Activated CD8-positive, alpha-beta memory T cell treated with anti-CD3 and anti-CD28 coated beads, Interleukin-2, amount 10 ng/mL, durations not matched to agents 7 days and 5 days (primary cell): ENCODE data around the gene KCNN3. TPM values are rescaled to one million over a fixed set of nuclear protein-coding genes. Genes with fewer than 3 reads are reported as not detected.

ENCODE experiments used
- ATAC-seq: fragments of 150-1000 bp; cut with Tn5 transposase; one replicate; pipeline ENCODE4 v1.10.0; 2021; ENCODE audit warnings: moderate library complexity
- CTCF ChIA-PET: fragments of 350-600 bp; sonication (Branson Sonifier 250); formaldehyde crosslinking; loops from one replicate; lab custom pipeline; 2021; ENCODE audit warnings: antibody characterized with exemption; lab: Charles Lee
- DNase-seq: peaks from one replicate; pipeline ENCODE4 v3.0.0-alpha.2; 2020
- H3K27ac Mint-ChIP-seq: one replicate; pipeline ENCODE4 v1.8.0; 2021; ENCODE audit warnings: mild to moderate bottlenecking, mixed read lengths
- H3K27me3 Mint-ChIP-seq: one replicate; pipeline ENCODE4 v1.8.0; 2021; ENCODE audit warnings: mixed read lengths
- H3K36me3 Mint-ChIP-seq: one replicate; pipeline ENCODE4 v1.8.0; 2021; ENCODE audit warnings: mild to moderate bottlenecking, mixed read lengths
- H3K4me1 Mint-ChIP-seq: one replicate; pipeline ENCODE4 v1.8.0; 2021; ENCODE audit warnings: mixed read lengths
- H3K4me3 Mint-ChIP-seq: one replicate; pipeline ENCODE4 v1.8.0; 2021; ENCODE audit warnings: mild to moderate bottlenecking, moderate library complexity, mixed read lengths
- H3K9me3 Mint-ChIP-seq: one replicate; pipeline ENCODE4 v1.8.0; 2022; ENCODE audit warnings: low read depth, mixed read lengths
- total RNA-seq, 2 experiments: library from RNA; stranded (reverse); gene quantifications; one replicate each; pipeline ENCODE4 v1.2.3, GENCODE V29; 2021

Gene KCNN3
- total RNA-seq, 2 experiments from 2014 or later, result 0.02 TPM; not detected in 1

GRCh38 chr1:154874465-154874864 is 4.4 kb upstream of the KCNN3 start:
- Mint-ChIP-seq H3K4me3 (no peak overlapping the region), H3K4me1 (peaks cover 18% of the 10 kb centered on the region), H3K36me3 (no peaks in the 10 kb centered on the region), H3K9me3 (no peaks in the 10 kb centered on the region), H3K27me3 (peaks cover 49% of the 10 kb centered on the region), H3K27ac (no peak overlapping the region)
- DNase-seq, result no peak
- no peak for ATAC-seq
- CTCF ChIA-PET, result interaction anchor here (0.8 to 3.8 kb wide), 5 partner anchors 16 to 315 kb away, joined by 3 to 12 read pairs (median 4); no protein-coding TSS in a partner anchor

- no peak overlapping the region for H3K4me3 Mint-ChIP-seq
- H3K27me3 Mint-ChIP-seq, result peaks cover 59% of the 10 kb centered on the region
- ATAC-seq (no peak), DNase-seq (no peak)
- H3K4me1 Mint-ChIP-seq, result peaks cover 21% of the 10 kb centered on the region
- H3K9me3 Mint-ChIP-seq, result no peaks in the 10 kb centered on the region
- no peak overlapping the region for H3K27ac Mint-ChIP-seq
- CTCF ChIA-PET, result interaction anchor here (0.6 to 3.8 kb wide), 7 partner anchors 9 to 1512 kb away, joined by 3 to 12 read pairs (median 3); no protein-coding TSS in a partner anchor
- H3K36me3 Mint-ChIP-seq, result no peaks in the 10 kb centered on the region
These were observed 3.4 kb upstream of the KCNN3 start for GRCh38 chr1:154873321-154873950.

- Mint-ChIP-seq H3K4me3 (no peak overlapping the region), H3K9me3 (no peaks in the 10 kb centered on the region), H3K4me1 (peaks cover 23% of the 10 kb centered on the region), H3K27me3 (peaks cover 67% of the 10 kb centered on the region), H3K27ac (no peak overlapping the region), H3K36me3 (no peaks in the 10 kb centered on the region)
- DNase-seq (no peak), ATAC-seq (no peak)
- CTCF ChIA-PET, result interaction anchor here (1.3 to 2.9 kb wide), 2 partner anchors 202 to 311 kb away, joined by 6 to 9 read pairs; no protein-coding TSS in a partner anchor
These were observed 1.3 kb upstream of the KCNN3 start for GRCh38 chr1:154871374-154871773.

- DNase-seq (no peak), ATAC-seq (no peak)
- Mint-ChIP-seq H3K36me3 (no peaks in the 10 kb centered on the region), H3K9me3 (no peaks in the 10 kb centered on the region), H3K4me3 (no peak overlapping the region), H3K27ac (no peak overlapping the region), H3K27me3 (peaks cover 69% of the 10 kb centered on the region), H3K4me1 (peaks cover 27% of the 10 kb centered on the region)
- CTCF ChIA-PET, result interaction anchor here (1.3 to 2.9 kb wide), 3 partner anchors 8 to 311 kb away, joined by 6 to 9 read pairs (median 7); no protein-coding TSS in a partner anchor
These were observed 653 bp upstream of the KCNN3 start for GRCh38 chr1:154870734-154871133.

GRCh38 chr1:154869351-154870114 is 548 bp downstream of the KCNN3 start:
- H3K27me3 Mint-ChIP-seq, result peaks cover 68% of the 10 kb centered on the region
- H3K4me3 Mint-ChIP-seq, result no peak overlapping the region

GRCh38 chr1:154867841-154868605 is 2.1 kb downstream of the KCNN3 start:
- CTCF ChIA-PET, result interaction anchor here (1.3 to 1.8 kb wide), 2 partner anchors 11 to 14 kb away, joined by 4 to 5 read pairs; no protein-coding TSS in a partner anchor
- DNase-seq (no peak), ATAC-seq (no peak)
- Mint-ChIP-seq H3K9me3 (no peaks in the 10 kb centered on the region), H3K27ac (no peak overlapping the region), H3K4me3 (no peak overlapping the region), H3K36me3 (no peaks in the 10 kb centered on the region), H3K27me3 (peaks cover 71% of the 10 kb centered on the region), H3K4me1 (peaks cover 42% of the 10 kb centered on the region)

More at GRCh38 chr1:154869351-154870114, 548 bp downstream of the KCNN3 start:
- ATAC-seq (no peak), DNase-seq (no peak)
- Mint-ChIP-seq H3K4me1 (peaks cover 32% of the 10 kb centered on the region), H3K36me3 (no peaks in the 10 kb centered on the region), H3K27ac (no peak overlapping the region), H3K9me3 (no peaks in the 10 kb centered on the region)
- CTCF ChIA-PET, result interaction anchor here (1.1 to 2.9 kb wide), 3 partner anchors 9 to 310 kb away, joined by 3 to 9 read pairs (median 7); no protein-coding TSS in a partner anchor

- Mint-ChIP-seq H3K27ac (no peak overlapping the region), H3K36me3 (no peaks in the 10 kb centered on the region), H3K4me3 (no peak overlapping the region), H3K9me3 (no peaks in the 10 kb centered on the region), H3K27me3 (peaks cover 76% of the 10 kb centered on the region), H3K4me1 (peaks cover 42% of the 10 kb centered on the region)
- CTCF ChIA-PET, result interaction anchor here (0.8 to 1.8 kb wide), 6 partner anchors 11 to 211 kb away, joined by 3 to 5 read pairs (median 4); no protein-coding TSS in a partner anchor
- ATAC-seq, result no peak
- no peak for DNase-seq
These were observed 2.8 kb downstream of the KCNN3 start for GRCh38 chr1:154867064-154867825.

GRCh38 chr1:154866257-154867063 is 3.6 kb downstream of the KCNN3 start:
- Mint-ChIP-seq H3K27ac (no peak overlapping the region), H3K9me3 (no peaks in the 10 kb centered on the region), H3K36me3 (no peaks in the 10 kb centered on the region), H3K27me3 (peaks cover 75% of the 10 kb centered on the region), H3K4me1 (peaks cover 40% of the 10 kb centered on the region), H3K4me3 (no peak overlapping the region)
- CTCF ChIA-PET, result interaction anchor here (0.7 to 1.8 kb wide), 6 partner anchors 10 to 211 kb away, joined by 3 to 5 read pairs (median 4); no protein-coding TSS in a partner anchor
- DNase-seq (no peak), ATAC-seq (no peak)

GRCh38 chr1:154865442-154866256 is 4.4 kb downstream of the KCNN3 start:
- Mint-ChIP-seq H3K4me1 (peaks cover 37% of the 10 kb centered on the region), H3K36me3 (no peaks in the 10 kb centered on the region), H3K27me3 (peaks cover 72% of the 10 kb centered on the region), H3K9me3 (no peaks in the 10 kb centered on the region), H3K27ac (no peak overlapping the region), H3K4me3 (no peak overlapping the region)
- ATAC-seq, result no peak
- CTCF ChIA-PET, result interaction anchor here (0.7 to 1.7 kb wide), 5 partner anchors 9 to 105 kb away, joined by 3 to 5 read pairs (median 3); no protein-coding TSS in a partner anchor
- DNase-seq, result no peak

GRCh38 chr1:154864189-154864975 is 5.7 kb downstream of the KCNN3 start:
- Mint-ChIP-seq H3K4me3 (no peak overlapping the region), H3K4me1 (peaks cover 35% of the 10 kb centered on the region), H3K9me3 (no peaks in the 10 kb centered on the region), H3K27ac (no peak overlapping the region), H3K36me3 (no peaks in the 10 kb centered on the region), H3K27me3 (peaks cover 59% of the 10 kb centered on the region)
- CTCF ChIA-PET, result interaction anchor here (1.2 kb wide), 1 partner anchor 14 kb away, joined by 3 read pairs; no protein-coding TSS in a partner anchor
- no peak for DNase-seq
- ATAC-seq, result no peak
